GM12878 (cell line): ENCODE data around the gene AGAP2. TPM values are rescaled to one million over a fixed set of nuclear protein-coding genes. Genes with fewer than 3 reads are reported as not detected.

Experiments
- ATAC-seq: fragments of 200-7000 bp; cut with Tn5 transposase; 3 replicates; pipeline ENCODE4 v1.9.1; 2020; ENCODE audit warnings: mild to moderate bottlenecking, moderate library complexity
- BruUV-seq: library from RNA; stranded (reverse); fragments of 400-500 nt; replicated peaks from 2 replicates; lab custom pipeline; 2021; lab: Mats Ljungman, UMichigan
- CTCF ChIA-PET: fragments of 300-600 bp; sonication (Branson Sonifier 250); formaldehyde crosslinking; extraction: SDS; loops from one replicate; lab custom pipeline; 2021; ENCODE audit warnings: inconsistent platforms; lab: Yijun Ruan, JAX
- POLR2A ChIA-PET: fragments of 350-600 bp; formaldehyde crosslinking; extraction: SDS; loops from one replicate; lab custom pipeline; 2021; ENCODE audit warnings: inconsistent platforms; lab: Charles Lee
- RAD21 ChIA-PET: fragments of 300-600 bp; sonication (Branson Sonifier 250); formaldehyde crosslinking; loops from one replicate; lab custom pipeline; 2023; ENCODE audit warnings: antibody characterized with exemption; ENCODE audit not compliant: unreplicated experiment; lab: Charles Lee
- SMC1A ChIA-PET: fragments of 300-600 bp; sonication (Branson Sonifier 250); formaldehyde crosslinking; loops from one replicate; lab custom pipeline; 2023; ENCODE audit not compliant: unreplicated experiment, uncharacterized antibody; lab: Charles Lee
- DNase-seq: peaks from one replicate; pipeline ENCODE4 v3.0.0-alpha.2; 2011; ENCODE audit warnings: low read depth, low spot score
- FAIRE-seq: peaks from 3 replicates; lab custom pipeline; 2011; peaks lifted over from hg19 to GRCh38; lab: Jason Lieb, UNC
- H2AFZ ChIP-seq: 2 replicates; pipeline ENCODE4 v1.6.0; 2011; ENCODE audit warnings: low read depth, low read length, control low read depth; ENCODE audit not compliant: control insufficient read depth
- H3K27ac ChIP-seq: 2 replicates; pipeline ENCODE4 v1.5.1; 2011; ENCODE audit warnings: control low read depth; ENCODE audit not compliant: control insufficient read depth, insufficient read depth
- H3K27me3 ChIP-seq, 2 experiments: replicated peaks in 1 of 2; 2 replicates each; pipeline versions ENCODE4 v1.6.0 to v1.6.1; 2011; ENCODE audit warnings: low read length in 1 of 2; ENCODE audit not compliant: control insufficient read depth in 2 of 2, insufficient read depth in 2 of 2
- H3K36me3 ChIP-seq, 2 experiments: 2 replicates each; pipeline ENCODE4 v1.5.1; 2011; ENCODE audit warnings: low read length in 1 of 2; ENCODE audit not compliant: control insufficient read depth in 2 of 2, insufficient read depth in 2 of 2
- H3K4me1 ChIP-seq: 2 replicates; pipeline ENCODE4 v1.6.1; 2011; ENCODE audit warnings: mild to moderate bottlenecking, low read length, moderate library complexity, mixed read lengths; ENCODE audit not compliant: control insufficient read depth, insufficient read depth
- H3K4me2 ChIP-seq: 2 replicates; pipeline ENCODE4 v1.6.0; 2011; ENCODE audit warnings: control low read depth; ENCODE audit not compliant: control insufficient read depth, insufficient read depth
- H3K4me3 ChIP-seq: fragments of 200-600 bp; sonication (generic); 2 replicates; pipeline ENCODE4 v1.5.1; 2016
- H3K79me2 ChIP-seq: 2 replicates; pipeline ENCODE4 v1.6.0; 2011; ENCODE audit warnings: low read length; ENCODE audit not compliant: control insufficient read depth, insufficient read depth
- H3K9ac ChIP-seq: 2 replicates; pipeline ENCODE4 v1.8.0; 2011; ENCODE audit warnings: low read length, control low read depth, mixed read lengths; ENCODE audit not compliant: control insufficient read depth, insufficient read depth
- H3K9me3 ChIP-seq: replicated peaks from 3 replicates; pipeline ENCODE4 v1.5.1; 2011; ENCODE audit warnings: mild to moderate bottlenecking, low read length; ENCODE audit not compliant: control insufficient read depth, insufficient read depth
- H4K20me1 ChIP-seq: 2 replicates; pipeline ENCODE4 v1.6.0; 2011; ENCODE audit not compliant: control insufficient read depth, insufficient read depth
- CTCF ChIP-seq, 3 experiments: IDR thresholded peaks in 2 of 3; conservative IDR thresholded peaks in 1 of 3; 2 replicates each; pipeline ENCODE4 v1.5.1; 2011; ENCODE audit warnings: low read depth in 3 of 3, low read length in 3 of 3, mild to moderate bottlenecking in 3 of 3, control low read depth in 2 of 3, moderate library complexity in 2 of 3, inconsistent platforms in 1 of 3, mixed read lengths in 1 of 3; ENCODE audit not compliant: control insufficient read depth in 2 of 3, insufficient read depth in 1 of 3; ENCODE audit errors: extremely low read depth in 1 of 3
- EP300 ChIP-seq, 2 experiments: fragments of 150-350 bp in 1 of 2; IDR thresholded peaks; 2 replicates each; pipeline ENCODE4 v1.6.1; 2011 to 2012; ENCODE audit warnings: low read depth in 2 of 2, low read length in 2 of 2, borderline replicate concordance in 1 of 2, improper control_type of control experiment in 1 of 2, inconsistent platforms in 1 of 2; ENCODE audit not compliant: control insufficient read depth in 1 of 2
- ETV6 ChIP-seq, 2 experiments: fragments of 450-650 bp in 1 of 2; IDR thresholded peaks in 1 of 2; conservative IDR thresholded peaks in 1 of 2; 2 replicates each; pipeline ENCODE4 v1.6.1; 2014; ENCODE audit warnings: antibody characterized with exemption in 1 of 2, borderline replicate concordance in 1 of 2, low read depth in 1 of 2, mild to moderate bottlenecking in 1 of 2, moderate library complexity in 1 of 2
- FOXM1 ChIP-seq: IDR thresholded peaks from 2 replicates; pipeline ENCODE4 v1.6.1; 2012; ENCODE audit warnings: low read depth, mild to moderate bottlenecking, inconsistent platforms, low read length, moderate library complexity
- PBX3 ChIP-seq: IDR thresholded peaks from 2 replicates; pipeline ENCODE4 v1.6.1; 2011; ENCODE audit warnings: mild to moderate bottlenecking, low read depth, low read length, moderate library complexity; ENCODE audit not compliant: insufficient replicate concordance
- POLR2A ChIP-seq: IDR thresholded peaks from 2 replicates; pipeline ENCODE4 v1.6.1; 2011; ENCODE audit warnings: low read depth, mild to moderate bottlenecking, low read length
- POU2F2 ChIP-seq: IDR thresholded peaks from 3 replicates; pipeline ENCODE4 v1.6.1; 2011; ENCODE audit warnings: low read depth, mild to moderate bottlenecking, low read length, borderline replicate concordance
- RFX5 ChIP-seq: IDR thresholded peaks from 2 replicates; pipeline ENCODE4 v1.6.1; 2011; ENCODE audit warnings: low read depth, low read length, improper control_type of control experiment
- SMAD1 ChIP-seq: fragments of 450-650 bp; IDR thresholded peaks from 2 replicates; pipeline ENCODE4 v1.6.1; 2018; ENCODE audit warnings: mild to moderate bottlenecking, low read depth; ENCODE audit not compliant: partially characterized antibody
- SMC3 ChIP-seq: IDR thresholded peaks from 2 replicates; pipeline ENCODE4 v1.6.1; 2011; ENCODE audit warnings: low read length, improper control_type of control experiment, borderline replicate concordance
- USF2 ChIP-seq: IDR thresholded peaks from 2 replicates; pipeline ENCODE4 v1.6.1; 2011; ENCODE audit warnings: low read depth, low read length, improper control_type of control experiment, borderline replicate concordance
- ZSCAN29 ChIP-seq: fragments of 450-650 bp; IDR thresholded peaks from 2 replicates; pipeline ENCODE4 v1.6.1; 2017; ENCODE audit warnings: mild to moderate bottlenecking, moderate library complexity
- WGBS: methylation state at CpG from one replicate; pipeline ENCODE4 v1.1.6; 2016; ENCODE audit warnings: low lambda C conversion rate; ENCODE audit not compliant: insufficient replicate concordance, insufficient coverage; ENCODE audit errors: missing lambda C conversion rate; 5-methylcytosine and 5-hydroxymethylcytosine counted together
- in situ Hi-C: fragments of 300-500 bp; cut with MboI; formaldehyde crosslinking; loops from 9 replicates; pipeline ENCODE4 v1.14.3; 2018; ENCODE audit warnings: mixed read lengths
- intact Hi-C: fragments of 100-400 bp; cut with micrococcal nuclease; formaldehyde crosslinking; loops from one replicate; pipeline ENCODE4 v1.14.2; 2022; ENCODE audit not compliant: unreplicated experiment
- polyA plus RNA-seq, 11 experiments: library from polyadenylated mRNA; depleted of rRNA in 4 of 11; unstranded in 6 of 11; stranded (reverse) in 5 of 11; fragments of >200 nt; fragmentation: Nextera tagmentation in 4 of 11; fragmentation: Illumina TruSeq in 1 of 11; extraction: Ambion mirVana in 4 of 11; extraction: Trizol in 1 of 11; gene quantifications; 1 replicate in 1 of 11; 2 replicates in 10 of 11; pipeline versions ENCODE4 v1.2.1 to v1.2.3, GENCODE V29; 2011 to 2016; ENCODE audit warnings: inconsistent platforms in 2 of 11, missing spikeins in 2 of 11, low read depth in 1 of 11
- total RNA-seq, 4 experiments: library from RNA; depleted of rRNA in 3 of 4; stranded (reverse); fragments of >200 nt in 3 of 4; fragmentation: Illumina TruSeq in 1 of 4; extraction: Trizol in 1 of 4; gene quantifications; 2 replicates each; pipeline versions ENCODE4 v1.2.1 to v1.2.3, GENCODE V29; 2013 to 2021
- TF ChIP-seq, protein P1 (sequence below): fragments of 450-650 bp; IDR thresholded peaks from 2 replicates; pipeline ENCODE4 v1.6.1; 2018; ENCODE audit warnings: mild to moderate bottlenecking, low read depth, moderate library complexity; ENCODE audit not compliant: partially characterized antibody

The AGAP2 gene
- total and polyA plus RNA-seq, 10 of the 15 experiments (the other 5 are each of a cell fraction or from before 2014, with no cell fraction given), result 0.29 to 19.8 (median 11.0) TPM

- FAIRE-seq (peak; percentile 47), DNase-seq (no peak)
- TF ChIP-seq CTCF (IDR thresholded peaks at IDR 0.05 in 2 of 3, conservative IDR thresholded peaks at IDR 0.05 in 1 of 3; ENCODE audit: control insufficient read depth in 2 of 3, extremely low read depth in 1 of 3, insufficient read depth in 1 of 3, low read depth in 3 of 3, low read length in 3 of 3) (peak; percentile 55 to 59 (median 56)), POU2F2 (no peak), FOXM1 (no peak), PBX3 (peak; percentile 20), ETV6 (conservative IDR thresholded peaks at IDR 0.05 in 1 of 2, IDR thresholded peaks at IDR 0.05 in 1 of 2; ENCODE audit: borderline replicate concordance in 1 of 2, low read depth in 1 of 2) (no peak), POLR2A (no peak), ZSCAN29 (no peak), RFX5 (no peak), SMAD1 (no peak), EP300 (IDR thresholded peaks at IDR 0.05; ENCODE audit: borderline replicate concordance in 1 of 2, control insufficient read depth in 1 of 2, low read depth in 2 of 2, low read length in 2 of 2) (no peak), USF2 (no peak), SMC3 (peak; percentile 16; the same call in 1 of the 2 replicates)
- TF ChIP-seq, protein P1, sequence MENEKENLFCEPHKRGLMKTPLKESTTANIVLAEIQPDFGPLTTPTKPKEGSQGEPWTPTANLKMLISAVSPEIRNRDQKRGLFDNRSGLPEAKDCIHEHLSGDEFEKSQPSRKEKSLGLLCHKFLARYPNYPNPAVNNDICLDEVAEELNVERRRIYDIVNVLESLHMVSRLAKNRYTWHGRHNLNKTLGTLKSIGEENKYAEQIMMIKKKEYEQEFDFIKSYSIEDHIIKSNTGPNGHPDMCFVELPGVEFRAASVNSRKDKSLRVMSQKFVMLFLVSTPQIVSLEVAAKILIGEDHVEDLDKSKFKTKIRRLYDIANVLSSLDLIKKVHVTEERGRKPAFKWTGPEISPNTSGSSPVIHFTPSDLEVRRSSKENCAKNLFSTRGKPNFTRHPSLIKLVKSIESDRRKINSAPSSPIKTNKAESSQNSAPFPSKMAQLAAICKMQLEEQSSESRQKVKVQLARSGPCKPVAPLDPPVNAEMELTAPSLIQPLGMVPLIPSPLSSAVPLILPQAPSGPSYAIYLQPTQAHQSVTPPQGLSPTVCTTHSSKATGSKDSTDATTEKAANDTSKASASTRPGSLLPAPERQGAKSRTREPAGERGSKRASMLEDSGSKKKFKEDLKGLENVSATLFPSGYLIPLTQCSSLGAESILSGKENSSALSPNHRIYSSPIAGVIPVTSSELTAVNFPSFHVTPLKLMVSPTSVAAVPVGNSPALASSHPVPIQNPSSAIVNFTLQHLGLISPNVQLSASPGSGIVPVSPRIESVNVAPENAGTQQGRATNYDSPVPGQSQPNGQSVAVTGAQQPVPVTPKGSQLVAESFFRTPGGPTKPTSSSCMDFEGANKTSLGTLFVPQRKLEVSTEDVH, result no peak
Observed at GRCh38 chr12:57759360-57759980, 20.9 kb upstream of the AGAP2 start.

More at GRCh38 chr12:57759360-57759980, 20.9 kb upstream of the AGAP2 start:
- ChIA-PET POLR2A (no interaction called here), RAD21 (interaction anchor here (1.1 to 1.5 kb wide), 2 partner anchors 137 to 176 kb away, joined by 3 to 4 read pairs; no protein-coding TSS in a partner anchor), CTCF (interaction anchor here (0.8 to 2.0 kb wide), 23 partner anchors 8 to 184 kb away, joined by 3 to 11 read pairs (median 4); partner anchors contain the start of genes AVIL, EEF1AKMT3, METTL1 and OS9), SMC1A (interaction anchor here (0.7 to 1.1 kb wide), 4 partner anchors 13 to 145 kb away, joined by 3 to 5 read pairs (median 4); partner anchors contain the start of genes EEF1AKMT3 and METTL1)
- Histone ChIP-seq H3K9ac (no peak overlapping the region), H3K79me2 (no peaks in the 10 kb centered on the region), H2AFZ (no peak overlapping the region), H3K27me3 (peaks cover 0 to 2% of the 10 kb centered on the region in 2 experiments; a peak in 1 of 4 replicates), H3K36me3 (peaks cover 0 to 3% of the 10 kb centered on the region in 2 experiments; a peak in 2 of 4 replicates), H3K4me1 (peaks cover 8% of the 10 kb centered on the region), H3K9me3 (no peaks in the 10 kb centered on the region; the same call in 2 of the 3 replicates), H3K4me3 (no peak overlapping the region), H3K4me2 (no peak overlapping the region), H3K27ac (no peak overlapping the region), H4K20me1 (no peaks in the 10 kb centered on the region; the same call in 1 of the 2 replicates)
- in situ Hi-C loops (no loop called here), intact Hi-C loops (loop anchor here (5.0 to 10.0 kb wide), 2 partner anchors 73 to 285 kb away; partner anchors contain the start of gene ARHGAP9)
- ATAC-seq, result peak; percentile 43
- BruUV-seq, result no TSS peak
- 11% methylated on average over 3 of the region's 3 CpGs for WGBS
